ENCODE measurements around the gene P2RX7.
"Not testable (repeated sequence)": the region's sequence is repeated elsewhere in the genome, so short reads cannot be mapped to it uniquely, and the experiment has no call there.

- TF ChIP-seq ESRRB (CRISPR knock-in tag; IDR thresholded peaks at IDR 0.05; ENCODE audit: borderline replicate concordance); HDGF (IDR thresholded peaks at IDR 0.05): not testable (repeated sequence)
These were observed 75.9 kb downstream of the P2RX7 start for GRCh38 chr12:121208571-121208970.
